GM04503 (cell line): ENCODE measurements around the gene TTC39B.

ENCODE experiments used
- DNase-seq: peaks from one replicate; pipeline ENCODE4 v3.0.0-alpha.2; 2012; ENCODE audit warnings: low read depth

The TTC39B gene

DNA sequence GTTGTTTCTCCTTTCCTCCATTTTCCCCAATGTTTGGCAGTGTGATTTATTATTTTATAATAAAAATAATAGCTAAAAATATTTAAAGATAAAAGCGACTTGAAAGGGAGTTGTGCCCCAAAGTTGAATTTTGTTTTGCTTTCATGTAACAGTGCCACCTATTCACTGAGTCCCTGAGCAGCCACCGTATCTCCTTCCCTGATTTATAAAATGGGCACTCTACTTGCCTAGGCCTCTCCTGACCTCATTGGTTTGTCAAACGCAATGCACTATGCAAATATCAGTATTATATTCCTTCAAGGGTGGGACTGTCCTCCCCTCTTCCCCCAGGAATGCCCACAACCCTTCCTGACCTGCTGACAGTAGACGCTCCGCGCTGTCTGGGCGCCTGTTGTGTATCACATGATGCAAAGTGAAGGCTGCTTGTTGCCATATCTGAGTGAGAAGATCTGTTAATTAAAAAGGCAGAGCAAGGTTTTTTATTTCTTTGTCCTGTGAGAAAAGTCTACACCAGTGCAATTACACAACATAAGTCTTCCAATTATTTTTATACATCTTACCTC is 81.4 kb downstream of the TTC39B start:
- DNase-seq: no peak

DNA sequence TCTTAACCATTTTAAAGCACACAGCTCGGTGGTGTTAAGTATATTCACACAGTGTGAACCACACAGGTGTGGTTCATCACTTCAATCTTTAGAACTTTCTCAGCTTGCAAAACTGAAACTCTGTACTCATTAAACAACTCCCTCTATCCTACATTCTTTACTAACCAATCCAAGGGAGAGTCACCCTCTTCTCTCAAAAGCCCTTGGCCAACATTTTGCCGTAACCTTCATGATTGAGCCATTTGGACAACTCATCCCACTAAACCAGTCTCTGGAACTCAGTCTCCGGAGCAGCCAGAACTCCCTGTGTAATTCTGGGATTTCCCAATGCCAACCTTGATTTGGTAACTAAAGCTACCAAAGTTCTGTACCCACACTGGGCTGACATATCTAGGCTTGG is 84.7 kb downstream of the TTC39B start:
- peak; percentile 28 for DNase-seq

- DNase-seq: no peak
Measured at GRCh38 chr9:15221746-15222145, 85.3 kb downstream of the TTC39B start.

DNA sequence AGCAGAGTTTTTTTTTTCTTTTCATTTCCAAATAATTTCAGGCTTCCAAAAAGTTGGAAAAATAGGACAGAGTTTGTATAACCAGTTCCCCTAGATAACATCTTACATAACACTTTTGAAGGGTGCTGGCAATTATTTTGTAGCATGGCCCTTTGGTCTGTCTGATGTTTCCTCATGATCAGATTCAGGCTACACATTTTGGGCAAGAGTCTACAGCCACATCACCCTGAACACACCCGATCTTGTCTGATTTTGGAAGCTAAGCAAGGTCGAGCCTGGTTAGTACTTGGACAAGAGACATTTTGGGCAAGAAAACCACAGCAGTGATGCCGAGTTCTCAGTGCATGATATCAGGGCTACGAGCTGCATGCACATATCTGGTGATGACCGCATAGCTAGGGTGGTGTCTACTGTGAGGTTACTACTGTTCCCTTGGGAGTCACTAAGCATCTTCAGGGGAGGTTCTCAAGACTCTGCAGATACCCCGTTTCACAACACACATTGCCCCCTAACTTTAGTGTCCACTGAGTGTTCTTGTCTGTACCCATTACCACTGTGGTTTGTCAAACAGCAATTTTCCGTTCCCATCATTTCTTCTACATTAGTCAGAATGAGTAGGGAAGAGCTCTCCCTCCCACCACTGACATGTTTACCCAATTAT is 86.2 kb downstream of the TTC39B start:
- DNase-seq: peak; percentile 83

DNA sequence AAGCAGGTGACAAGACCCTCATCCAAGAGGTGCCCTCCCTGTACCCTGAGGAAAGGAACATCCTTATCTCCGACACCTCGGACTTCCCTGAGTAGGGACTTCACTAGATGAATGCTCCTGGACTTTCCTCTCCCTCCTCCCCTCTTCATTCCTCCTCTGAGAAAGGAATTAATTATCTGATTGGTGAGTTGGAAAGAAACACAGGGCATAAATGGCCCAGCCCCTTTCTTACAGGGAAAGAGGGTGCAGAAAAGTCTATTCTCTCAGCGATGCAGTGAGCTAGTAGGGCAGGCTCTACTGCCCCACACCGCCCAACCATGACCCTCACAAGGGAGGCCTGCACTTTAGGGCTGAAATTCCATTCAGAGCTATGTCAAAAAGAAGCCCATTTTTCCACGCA is 87.5 kb downstream of the TTC39B start:
- DNase-seq: no peak

DNA sequence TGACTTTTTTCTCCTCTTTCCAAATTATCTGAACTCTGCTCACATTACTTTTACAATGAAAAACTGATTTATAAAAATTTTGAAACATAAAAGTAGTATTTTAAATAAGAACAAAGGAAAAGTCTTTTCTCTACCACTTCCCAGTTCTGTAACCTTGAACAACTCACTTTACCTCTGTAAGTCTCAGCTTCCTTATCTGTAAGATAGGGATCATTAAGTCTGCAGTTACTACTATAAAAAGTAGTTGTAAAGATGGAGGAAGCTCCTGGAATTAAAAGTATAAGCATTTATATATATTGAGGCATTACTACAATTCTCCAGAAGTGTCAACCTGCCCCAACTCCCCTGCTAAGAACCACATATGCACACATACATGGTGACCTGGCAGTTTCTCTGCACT is 88.0 kb downstream of the TTC39B start:
- no peak for DNase-seq

GRCh38 chr9:15213249-15213648 is 93.8 kb downstream of the TTC39B start:
- DNase-seq: no peak

GRCh38 chr9:15211815-15212495 is 95.1 kb downstream of the TTC39B start:
- no peak for DNase-seq

- DNase-seq: no peak
Measured at GRCh38 chr9:15211160-15211814, 95.7 kb downstream of the TTC39B start.

GRCh38 chr9:15206903-15207696 is 99.9 kb downstream of the TTC39B start:
- no peak for DNase-seq

DNA sequence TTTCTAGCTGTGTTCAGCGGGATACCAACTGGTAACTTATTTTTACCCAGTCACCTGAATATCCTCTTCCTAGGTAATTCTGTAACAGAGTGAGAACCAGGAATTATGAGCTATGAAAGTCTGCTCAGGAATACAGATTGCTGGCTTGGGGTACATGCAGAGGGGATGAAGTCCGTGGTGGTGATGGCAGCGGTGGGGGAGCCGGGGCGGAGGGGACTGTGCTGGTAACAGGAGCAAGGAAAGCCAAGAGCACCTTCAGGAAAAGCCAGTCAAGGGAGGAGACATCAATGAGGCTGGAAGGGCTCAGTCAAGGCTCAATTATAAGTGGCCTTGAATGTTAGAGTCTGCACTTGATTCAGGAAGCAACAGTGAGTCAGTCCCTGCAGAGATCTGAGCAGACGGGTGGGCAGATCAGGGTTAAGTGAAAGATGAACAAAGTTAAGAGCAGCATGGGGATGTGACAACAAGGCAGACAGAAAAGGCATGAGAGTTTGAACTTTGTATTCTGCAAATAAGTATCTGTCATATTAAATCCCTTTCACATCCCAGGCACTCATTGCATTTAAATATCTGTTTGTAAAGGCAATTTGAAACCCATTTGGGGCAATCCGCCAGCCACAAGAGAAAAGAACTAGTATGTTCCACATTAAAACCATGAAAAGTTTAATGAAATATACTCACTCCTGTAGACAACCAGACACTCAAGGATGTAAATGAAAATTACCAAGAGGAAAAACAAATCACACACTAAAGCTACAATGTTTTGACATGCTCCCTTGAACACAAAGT is 101.2 kb downstream of the TTC39B start:
- no peak for DNase-seq

DNA sequence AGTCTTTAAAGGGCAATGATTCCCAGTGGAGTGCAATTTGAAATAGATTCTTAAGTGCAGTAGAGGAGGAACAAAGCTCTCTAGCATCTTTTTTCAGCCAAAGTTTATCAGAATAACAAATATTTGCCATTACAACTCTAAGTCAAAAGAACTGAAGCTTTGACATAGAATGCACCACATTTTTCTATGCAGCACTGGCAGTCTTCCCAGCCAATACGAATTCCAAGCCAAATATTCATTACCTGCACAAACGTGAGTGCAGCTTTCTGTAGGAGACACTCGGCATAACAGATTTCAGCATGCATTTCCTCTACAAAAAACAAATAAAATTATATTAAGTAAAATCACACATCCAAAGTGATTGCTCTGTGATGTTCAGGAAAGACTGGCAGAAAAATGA is 103.4 kb downstream of the TTC39B start:
- DNase-seq: no peak

DNA sequence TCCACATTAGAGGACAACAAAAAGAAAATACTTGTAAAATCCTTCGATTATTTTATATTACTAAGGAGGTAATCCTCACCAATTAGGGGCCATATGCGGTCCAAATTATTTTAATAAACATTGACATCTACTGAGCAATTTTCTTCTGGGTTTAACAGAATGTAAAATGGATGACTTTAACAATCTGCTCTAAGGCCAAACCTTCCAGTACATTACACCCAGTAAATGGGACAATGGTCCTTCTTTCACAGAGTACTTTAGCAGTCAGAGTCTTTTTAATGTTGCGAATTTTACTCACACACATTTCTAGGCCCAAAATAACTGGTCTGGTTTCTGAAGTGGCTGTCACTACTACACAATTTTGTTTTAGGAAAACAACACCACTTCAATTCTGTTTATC is 106.9 kb downstream of the TTC39B start:
- DNase-seq: no peak

DNA sequence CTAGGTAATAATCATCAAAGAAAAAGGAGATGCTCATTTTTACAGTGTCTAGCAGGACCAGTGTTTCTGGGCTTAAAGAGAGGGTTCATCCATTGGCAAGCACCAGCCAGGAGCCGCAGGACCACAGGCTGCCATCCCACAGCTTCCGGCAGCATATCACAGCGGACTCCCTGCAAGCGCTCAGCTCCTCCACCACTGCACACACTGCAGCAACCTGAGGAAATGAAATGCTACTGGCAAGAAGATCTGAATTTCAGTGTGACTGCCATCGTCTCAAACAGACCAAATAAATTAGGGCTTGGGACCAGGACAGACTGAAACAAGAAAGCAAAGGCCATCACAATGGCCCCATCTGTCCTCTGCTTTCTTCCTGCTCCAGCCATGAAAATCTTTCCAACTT is 114.2 kb downstream of the TTC39B start:
- no peak for DNase-seq

- DNase-seq: no peak
Measured at GRCh38 chr9:15191378-15191777, 115.6 kb downstream of the TTC39B start.

DNA sequence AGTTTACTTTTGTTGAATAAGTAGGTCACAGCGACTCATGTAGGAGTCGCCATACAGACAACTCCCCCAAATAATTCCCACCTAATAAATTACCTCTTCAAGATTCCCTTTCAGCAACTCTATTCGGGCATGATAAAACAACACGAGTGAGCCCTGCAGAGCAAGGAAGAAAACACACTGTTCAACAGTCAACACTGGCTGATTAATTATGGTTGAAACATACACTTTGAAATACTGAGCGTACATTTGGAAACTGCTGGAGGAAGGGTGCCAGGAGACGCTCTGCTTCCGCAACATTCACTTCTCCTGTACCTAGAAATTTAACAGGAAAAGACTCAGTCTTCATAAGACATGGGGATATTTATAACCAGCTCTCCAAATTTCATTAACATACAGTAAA is 117.5 kb downstream of the TTC39B start:
- no peak for DNase-seq

DNA sequence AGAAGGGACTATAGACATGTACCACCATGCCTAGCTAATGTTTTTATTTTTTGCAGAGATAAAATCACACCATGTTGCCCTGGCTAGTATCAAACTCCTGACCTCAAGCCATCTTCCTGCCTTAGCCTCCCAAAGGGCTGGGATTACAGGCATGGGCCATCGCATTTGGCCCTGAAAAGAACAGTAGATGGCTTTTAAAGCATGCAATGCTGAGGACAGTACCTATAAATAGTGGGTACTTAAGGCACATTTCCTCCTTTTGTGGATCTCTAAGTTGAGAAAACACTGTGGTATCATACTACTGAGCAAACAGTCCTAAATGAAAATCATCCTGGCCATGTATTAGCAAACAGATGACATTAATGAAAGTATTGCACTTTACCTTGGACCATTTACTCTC is 119.4 kb downstream of the TTC39B start:
- DNase-seq: no peak

DNA sequence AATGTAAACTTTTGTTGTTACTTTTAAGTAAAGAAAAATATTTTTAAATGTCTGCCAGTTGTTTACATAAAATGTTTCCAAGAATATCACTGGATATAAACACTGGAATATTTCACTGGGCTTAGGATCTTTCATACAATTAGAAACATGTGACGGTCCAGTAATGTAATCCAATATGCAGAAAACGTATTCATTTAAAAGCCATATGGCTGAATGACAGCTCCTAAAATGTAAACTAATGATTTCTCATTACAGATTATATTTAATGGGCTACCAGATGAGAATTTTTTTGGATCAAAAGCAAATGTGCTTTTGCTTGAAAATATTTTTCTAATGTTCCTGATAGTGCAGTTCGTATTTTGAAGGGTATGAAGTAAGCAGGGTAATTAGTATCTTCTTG is 124.3 kb downstream of the TTC39B start:
- DNase-seq: no peak

DNA sequence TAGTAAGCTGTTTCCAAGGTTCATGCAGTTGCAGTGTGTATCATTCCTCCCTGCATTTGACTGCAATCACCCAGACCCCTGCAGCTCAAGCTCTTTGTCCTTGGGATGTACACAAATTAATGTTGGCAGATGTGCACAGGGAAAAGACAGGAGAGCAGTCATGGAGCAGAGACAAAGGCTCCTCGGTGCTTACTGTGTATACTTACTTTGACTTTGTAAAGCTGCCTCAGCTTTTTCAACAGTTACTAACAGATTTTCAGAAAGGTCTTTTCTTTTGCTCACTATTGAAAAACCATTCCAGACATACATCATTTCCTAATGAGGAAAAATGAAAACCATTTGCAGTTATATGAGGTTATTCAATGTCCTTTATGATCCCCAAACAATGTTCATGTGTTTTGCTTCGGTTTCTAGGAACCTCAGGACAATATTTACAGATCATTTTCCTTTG is 124.9 kb downstream of the TTC39B start:
- no peak for DNase-seq

DNA sequence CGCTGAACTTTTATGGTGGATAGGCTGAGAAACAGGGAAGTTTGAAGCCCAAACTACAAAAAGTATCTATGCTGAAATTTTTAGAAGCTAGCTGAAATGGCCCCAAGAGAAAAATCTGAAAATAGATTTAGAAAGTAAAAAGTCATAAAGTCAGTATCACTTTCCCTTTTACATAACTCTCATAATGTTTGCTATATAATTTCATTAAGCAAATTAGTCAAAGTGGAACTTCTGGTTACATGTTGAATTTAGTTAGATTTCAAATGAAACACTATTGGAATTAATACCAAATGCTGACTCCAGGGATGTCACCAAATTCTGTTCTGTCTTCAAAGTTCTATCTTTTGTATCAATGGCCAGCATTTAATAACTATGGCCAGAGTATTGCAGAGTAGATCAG is 126.9 kb downstream of the TTC39B start:
- DNase-seq: no peak

DNA sequence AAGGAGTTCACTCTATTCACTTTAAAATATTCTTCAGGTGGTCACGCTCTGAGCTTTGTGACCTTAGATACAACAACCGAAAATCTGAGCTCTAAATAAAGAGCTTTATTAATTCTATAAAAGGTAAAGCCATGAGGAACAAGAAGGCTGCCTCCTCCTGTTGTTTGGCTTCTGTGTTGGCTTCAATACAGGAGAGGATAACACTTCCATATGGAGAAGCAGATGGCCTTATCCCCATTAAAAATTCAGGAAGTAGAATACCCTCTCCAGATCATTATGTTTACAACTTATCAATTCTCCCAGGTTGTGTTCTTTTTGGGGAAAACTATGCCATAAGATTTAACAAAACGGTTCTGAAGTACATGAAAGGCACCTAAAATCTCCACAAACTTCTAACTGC is 128.4 kb downstream of the TTC39B start:
- no peak for DNase-seq

- DNase-seq: no peak
Measured at GRCh38 chr9:15176836-15177235, 130.2 kb downstream of the TTC39B start.
